GM12872 (cell line): ENCODE measurements around the gene ADAM29.

ENCODE experiments used
- CTCF ChIP-seq: IDR thresholded peaks from 3 replicates; pipeline ENCODE4 v1.5.1; 2011; ENCODE audit warnings: low read depth, mild to moderate bottlenecking, low read length, moderate library complexity; ENCODE audit not compliant: insufficient read depth

ADAM29 gene

GRCh38 chr4:174972911-174973310, 54.8 kb downstream of the ADAM29 start:
- no peak for TF ChIP-seq CTCF

GRCh38 chr4:174973336-174973735, 55.2 kb downstream of the ADAM29 start:
- no peak for TF ChIP-seq CTCF

GRCh38 chr4:174983128-174983750, 65.1 kb downstream of the ADAM29 start:
- TF ChIP-seq CTCF: no peak

GRCh38 chr4:174989791-174990190, 71.6 kb downstream of the ADAM29 start:
- no peak for TF ChIP-seq CTCF

GRCh38 chr4:174993916-174994315, 75.8 kb downstream of the ADAM29 start:
- TF ChIP-seq CTCF: no peak

- TF ChIP-seq CTCF: no peak
These were observed 77.9 kb downstream of the ADAM29 start for GRCh38 chr4:174996079-174996478.

- no peak for TF ChIP-seq CTCF
These were observed 81.2 kb downstream of the ADAM29 start for GRCh38 chr4:174999407-174999806.

- no peak for TF ChIP-seq CTCF
These were observed 99.6 kb downstream of the ADAM29 start for GRCh38 chr4:175017751-175018150.
